Measurements from ENCODE around the gene GSN.

DNA sequence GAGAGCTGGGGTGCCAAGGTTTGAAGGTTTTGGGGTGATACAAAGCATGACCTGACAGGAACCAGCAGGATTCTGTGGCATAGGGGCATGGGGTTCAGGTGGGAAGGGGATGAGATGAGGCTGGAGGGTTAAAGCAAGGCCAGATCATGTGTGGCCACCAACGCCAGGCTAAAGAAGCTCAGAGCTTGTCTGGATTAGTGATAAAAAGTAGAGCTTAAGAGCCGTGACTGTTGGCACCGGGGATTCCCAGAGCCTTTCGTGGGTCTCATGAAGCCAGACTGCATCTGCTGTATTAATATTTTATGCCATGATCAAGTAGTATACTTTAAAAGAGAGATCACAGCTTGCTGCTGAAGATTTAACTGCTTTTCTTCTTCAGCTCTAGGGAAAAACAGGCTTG lies 8.5 kb upstream of the GSN start:
- TF ChIP-seq CBX8 (IDR thresholded peaks at IDR 0.05; ENCODE audit: borderline replicate concordance, low read depth, low read length) (no peak), SIN3A (conservative IDR thresholded peaks at IDR 0.05 in 1 of 2, IDR thresholded peaks at IDR 0.05 in 1 of 2; ENCODE audit: low read depth in 1 of 2, low read length in 2 of 2) (no peak), NRF1 (IDR thresholded peaks at IDR 0.05; ENCODE audit: low read depth, low read length) (no peak), CHD2 (IDR thresholded peaks at IDR 0.05; ENCODE audit: low read length) (no peak), CEBPB (IDR thresholded peaks at IDR 0.05; ENCODE audit: low read depth, low read length) (no peak)
- TF ChIP-seq, protein P1, sequence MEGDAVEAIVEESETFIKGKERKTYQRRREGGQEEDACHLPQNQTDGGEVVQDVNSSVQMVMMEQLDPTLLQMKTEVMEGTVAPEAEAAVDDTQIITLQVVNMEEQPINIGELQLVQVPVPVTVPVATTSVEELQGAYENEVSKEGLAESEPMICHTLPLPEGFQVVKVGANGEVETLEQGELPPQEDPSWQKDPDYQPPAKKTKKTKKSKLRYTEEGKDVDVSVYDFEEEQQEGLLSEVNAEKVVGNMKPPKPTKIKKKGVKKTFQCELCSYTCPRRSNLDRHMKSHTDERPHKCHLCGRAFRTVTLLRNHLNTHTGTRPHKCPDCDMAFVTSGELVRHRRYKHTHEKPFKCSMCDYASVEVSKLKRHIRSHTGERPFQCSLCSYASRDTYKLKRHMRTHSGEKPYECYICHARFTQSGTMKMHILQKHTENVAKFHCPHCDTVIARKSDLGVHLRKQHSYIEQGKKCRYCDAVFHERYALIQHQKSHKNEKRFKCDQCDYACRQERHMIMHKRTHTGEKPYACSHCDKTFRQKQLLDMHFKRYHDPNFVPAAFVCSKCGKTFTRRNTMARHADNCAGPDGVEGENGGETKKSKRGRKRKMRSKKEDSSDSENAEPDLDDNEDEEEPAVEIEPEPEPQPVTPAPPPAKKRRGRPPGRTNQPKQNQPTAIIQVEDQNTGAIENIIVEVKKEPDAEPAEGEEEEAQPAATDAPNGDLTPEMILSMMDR (IDR thresholded peaks at IDR 0.05; ENCODE audit: control extremely low read depth in 1 of 3, insufficient read depth in 1 of 3, low read depth in 1 of 3, low read length in 3 of 3), result no peak

All from H1 (cell line).